Measurements from ENCODE around the gene PON2. TPM values are rescaled to one million over a fixed set of nuclear protein-coding genes. Genes with fewer than 3 reads are reported as not detected.

Gene PON2
- total and polyA plus RNA-seq, 2 of the 8 experiments (the other 6 are each of a cell fraction or from before 2014, with no cell fraction given), result 20.6 to 31.0 TPM

DNA sequence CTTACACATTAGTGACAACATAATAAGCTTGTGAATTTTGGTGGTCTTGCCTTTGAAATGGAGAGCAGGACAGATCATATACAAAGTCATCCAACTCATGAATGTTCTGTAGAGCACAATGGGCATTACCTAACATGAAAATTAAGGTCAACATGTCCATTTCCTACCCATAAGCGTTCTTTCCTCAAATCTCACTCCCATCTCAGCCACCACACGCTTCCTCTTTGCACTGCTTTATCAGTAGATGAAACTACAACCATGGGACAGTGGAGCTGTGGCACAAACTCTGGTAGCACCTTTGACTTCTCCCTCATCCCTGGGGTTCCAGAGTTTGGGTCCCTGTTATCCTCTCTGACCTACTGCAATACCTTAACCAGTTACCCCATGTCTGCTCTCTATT is 2.2 kb downstream of the PON2 start:
- no peak overlapping the region for H2BK20ac ChIP-seq (ENCODE audit: low read length)
- H4K20me1 ChIP-seq (replicated peaks in 1 of 2; ENCODE audit: control insufficient read depth in 1 of 2, insufficient read depth in 2 of 2, low read length in 2 of 2), result no peaks in the 10 kb centered on the region
- H2BK15ac ChIP-seq (ENCODE audit: low read length), result no peak overlapping the region
- H3K9me3 ChIP-seq (ENCODE audit: insufficient read depth in 2 of 2, low read depth in 1 of 2, low read length in 1 of 2), result peaks cover 0 to 5% of the 10 kb centered on the region in 2 experiments; a peak in 1 of 4 replicates
- H3K23ac ChIP-seq (ENCODE audit: insufficient read length), result no peak overlapping the region
- no peak overlapping the region for H3K14ac ChIP-seq (ENCODE audit: insufficient read length)
- H3K36me3 ChIP-seq (ENCODE audit: control insufficient read depth in 2 of 4, insufficient read depth in 4 of 4, low read length in 3 of 4), result no peaks in the 10 kb centered on the region
- no peak overlapping the region for H3K4ac ChIP-seq (replicated peaks; ENCODE audit: insufficient read length, low read depth, low read length)
- H3K18ac ChIP-seq (ENCODE audit: extremely low read depth, low read length), result no peak overlapping the region
- ChIA-PET POLR2A (ENCODE audit: partially characterized antibody) (interaction anchor here (1.1 kb wide), 1 partner anchor 31 kb away, joined by 3 read pairs; no protein-coding TSS in a partner anchor), CTCF (ENCODE audit: partially characterized antibody) (interaction anchor here (0.7 to 0.9 kb wide), 3 partner anchors 37 to 186 kb away, joined by 3 to 4 read pairs (median 3); partner anchors contain the start of gene PON3)
- no peaks in the 10 kb centered on the region for H3K79me1 ChIP-seq (ENCODE audit: low read depth, low read length)
- peaks cover 0 to 12% (median 4%) of the 10 kb centered on the region in 4 experiments; a peak in 6 of 7 replicates for H3K4me1 ChIP-seq (replicated peaks in 1 of 4; ENCODE audit: control insufficient read depth in 3 of 4, insufficient read depth in 4 of 4, low read length in 3 of 4)
- H3K27me3 ChIP-seq (replicated peaks in 1 of 4; ENCODE audit: control insufficient read depth in 3 of 4, extremely low read depth in 1 of 4, insufficient read depth in 3 of 4, low read length in 3 of 4), result peaks cover 0 to 1% (median 0%) of the 10 kb centered on the region in 4 experiments; a peak in 1 of 7 replicates
- no peak overlapping the region for H3K4me3 ChIP-seq (ENCODE audit: extremely low read depth in 1 of 4, insufficient read depth in 2 of 4, low read depth in 3 of 4, low read length in 4 of 4)
- no peak overlapping the region for H3K27ac ChIP-seq (ENCODE audit: low read depth, low read length)
- H2BK5ac ChIP-seq (ENCODE audit: low read depth, low read length), result no peak overlapping the region
- no peak overlapping the region for H3K56ac ChIP-seq (replicated peaks; ENCODE audit: insufficient read length, low read depth, low read length)
- peaks cover 0 to 9% of the 10 kb centered on the region in 2 experiments; a peak in 1 of 4 replicates for H3K79me2 ChIP-seq (ENCODE audit: control insufficient read depth in 1 of 2, insufficient read depth in 2 of 2, low read length in 2 of 2)
- FAIRE-seq (no peak), DNase-seq (ENCODE audit: low read depth in 1 of 2, low spot score in 2 of 2) (no peak)
- H2AK5ac ChIP-seq (ENCODE audit: low read depth, low read length), result no peak overlapping the region
- no peak overlapping the region for H4K8ac ChIP-seq (ENCODE audit: extremely low read depth, insufficient read depth, low read length)
- 90% methylated on average over 2 of the region's 2 CpGs; no CpG with 5 or more reads in 1 of the 2 experiments for WGBS, 2 experiments (ENCODE audit: extremely low coverage in 1 of 2, insufficient coverage in 1 of 2, insufficient read length in 1 of 2, insufficient replicate concordance in 2 of 2, low coverage in 1 of 2, low lambda C conversion rate in 2 of 2, missing lambda C conversion rate in 1 of 2)
- H2BK120ac ChIP-seq (replicated peaks; ENCODE audit: low read depth, low read length), result no peak overlapping the region
- H3K4me2 ChIP-seq (ENCODE audit: insufficient read depth in 1 of 2, low read depth in 2 of 2, low read length in 2 of 2), result no peak overlapping the region
- no peaks in the 10 kb centered on the region; the same call in 1 of the 2 replicates for H3K23me2 ChIP-seq (ENCODE audit: low read depth, low read length)
- no peak overlapping the region for H2AFZ ChIP-seq (ENCODE audit: low read length)
- H2BK12ac ChIP-seq (ENCODE audit: low read depth, low read length), result no peak overlapping the region
- H4K91ac ChIP-seq (replicated peaks; ENCODE audit: insufficient read length, low read length), result no peak overlapping the region
- H4K5ac ChIP-seq (ENCODE audit: insufficient read length, low read depth, low read length), result no peak overlapping the region
- no peak overlapping the region for H3K9ac ChIP-seq (replicated peaks in 1 of 4; ENCODE audit: extremely low read depth in 1 of 4, low read depth in 3 of 4, low read length in 3 of 4)
- TF ChIP-seq EGR1 (IDR thresholded peaks at IDR 0.05; ENCODE audit: borderline replicate concordance, low read depth, low read length), result no peak
- no peak for TF ChIP-seq RBBP5 (IDR thresholded peaks at IDR 0.05; ENCODE audit: borderline replicate concordance, low read depth, low read length)
- TF ChIP-seq KDM4A (IDR thresholded peaks at IDR 0.05; ENCODE audit: low read depth, low read length, severe bottlenecking), result no peak
- TF ChIP-seq MAFK (IDR thresholded peaks at IDR 0.05; ENCODE audit: low read depth, low read length), result no peak
- TF ChIP-seq SP4 (IDR thresholded peaks at IDR 0.05; ENCODE audit: low read length), result no peak
- TF ChIP-seq TEAD4 (IDR thresholded peaks at IDR 0.05; ENCODE audit: low read depth, low read length), result no peak
- TF ChIP-seq CBX5 (IDR thresholded peaks at IDR 0.05; ENCODE audit: low read depth, low read length), result no peak
- no peak for TF ChIP-seq EZH2 (IDR thresholded peaks at IDR 0.05; ENCODE audit: low read depth, low read length, severe bottlenecking)
- no peak for TF ChIP-seq SIX5 (IDR thresholded peaks at IDR 0.05; ENCODE audit: low read depth, low read length)
- TF ChIP-seq JUN (IDR thresholded peaks at IDR 0.05; ENCODE audit: low read depth, low read length), result no peak
- TF ChIP-seq ASH2L (IDR thresholded peaks at IDR 0.05; ENCODE audit: low read length), result no peak
- TF ChIP-seq, protein P1, sequence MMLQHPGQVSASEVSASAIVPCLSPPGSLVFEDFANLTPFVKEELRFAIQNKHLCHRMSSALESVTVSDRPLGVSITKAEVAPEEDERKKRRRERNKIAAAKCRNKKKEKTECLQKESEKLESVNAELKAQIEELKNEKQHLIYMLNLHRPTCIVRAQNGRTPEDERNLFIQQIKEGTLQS (IDR thresholded peaks at IDR 0.05; ENCODE audit: insufficient read depth, low read depth, low read length), result no peak
- TF ChIP-seq TBP (IDR thresholded peaks at IDR 0.05; ENCODE audit: low read depth, low read length), result no peak
- no peak for TF ChIP-seq CHD1 (IDR thresholded peaks at IDR 0.05; ENCODE audit: low read depth, low read length)
